HEK293T (cell line): ENCODE measurements around the gene SLC22A4.

Experiments
- BHLHE40 ChIP-seq: fragments of 450-650 bp; IDR thresholded peaks from 2 replicates; pipeline ENCODE4 v1.6.1; 2016; ENCODE audit warnings: mild to moderate bottlenecking, moderate library complexity, borderline replicate concordance
- CTBP1 ChIP-seq: fragments of 450-650 bp; IDR thresholded peaks from 2 replicates; pipeline ENCODE4 v1.6.1; 2016; ENCODE audit warnings: borderline replicate concordance
- ELF4 ChIP-seq: fragments of 450-650 bp; IDR thresholded peaks from 2 replicates; pipeline ENCODE4 v1.6.1; 2017; ENCODE audit warnings: antibody characterized with exemption
- FOXA1 ChIP-seq: fragments of 450-650 bp; IDR thresholded peaks from 2 replicates; pipeline ENCODE4 v1.6.1; 2016; ENCODE audit warnings: mild to moderate bottlenecking
- FOXK2 ChIP-seq: fragments of 450-650 bp; IDR thresholded peaks from 2 replicates; pipeline ENCODE4 v1.6.1; 2016; ENCODE audit warnings: mild to moderate bottlenecking
- PKNOX1 ChIP-seq: fragments of 450-650 bp; IDR thresholded peaks from 2 replicates; pipeline ENCODE4 v1.6.1; 2016
- SP1 ChIP-seq: fragments of 450-650 bp; IDR thresholded peaks from 2 replicates; pipeline ENCODE4 v1.6.1; 2017
- SUZ12 ChIP-seq: fragments of 450-650 bp; IDR thresholded peaks from 2 replicates; pipeline ENCODE4 v1.6.1; 2016; ENCODE audit warnings: mild to moderate bottlenecking

GRCh38 chr5:132313961-132314432 lies 19.8 kb downstream of the SLC22A4 start:
- TF ChIP-seq FOXA1, result no peak
- TF ChIP-seq SP1, result no peak
- TF ChIP-seq SUZ12, result no peak
- no peak for TF ChIP-seq FOXK2
- no peak for TF ChIP-seq CTBP1
- TF ChIP-seq PKNOX1, result no peak
- TF ChIP-seq ELF4, result no peak
- no peak for TF ChIP-seq BHLHE40
